Natural killer cell (primary cell): ENCODE measurements around the gene SNTA1. TPM values are rescaled to one million over a fixed set of nuclear protein-coding genes. Genes with fewer than 3 reads are reported as not detected.

Source experiments
- ATAC-seq, 3 donors: fragments of 150-1000 bp in 2 of 3; fragments of 200-7000 bp in 1 of 3; cut with Tn5 transposase; 1 replicate in 1 of 3; 2 replicates in 2 of 3; pipeline ENCODE4 v1.10.0; 2021; ENCODE audit warnings: mild to moderate bottlenecking in 2 of 3, moderate library complexity in 2 of 3
- DNase-seq, 2 donors: peaks; one replicate each; pipeline versions ENCODE4 v3.0.0 to v3.0.0-alpha.2; 2013 to 2021; ENCODE audit warnings: mixed read lengths in 1 of 2
- H3K27ac ChIP-seq: one replicate; pipeline ENCODE4 v1.5.1; 2013; ENCODE audit warnings: mild to moderate bottlenecking, low read length
- H3K27me3 ChIP-seq: one replicate; pipeline ENCODE4 v1.6.1; 2013; ENCODE audit warnings: low read length; ENCODE audit not compliant: control insufficient read depth, insufficient read depth
- H3K36me3 ChIP-seq: one replicate; pipeline ENCODE4 v1.6.1; 2013; ENCODE audit warnings: low read length; ENCODE audit not compliant: control insufficient read depth, insufficient read depth
- H3K4me1 ChIP-seq: one replicate; pipeline ENCODE4 v1.6.1; 2013; ENCODE audit warnings: low read length; ENCODE audit not compliant: control insufficient read depth, insufficient read depth
- H3K4me3 ChIP-seq: one replicate; pipeline ENCODE4 v1.5.1; 2013; ENCODE audit warnings: low read length
- H3K9me3 ChIP-seq: one replicate; pipeline ENCODE4 v1.6.1; 2013; ENCODE audit warnings: low read length; ENCODE audit not compliant: control insufficient read depth, insufficient read depth
- H3K27ac Mint-ChIP-seq, 2 donors: one replicate each; pipeline ENCODE4 v1.8.0; 2022; ENCODE audit warnings: mild to moderate bottlenecking in 2 of 2, mixed read lengths in 2 of 2, moderate library complexity in 1 of 2
- H3K27me3 Mint-ChIP-seq, 2 donors: one replicate each; pipeline ENCODE4 v1.8.0; 2022; ENCODE audit warnings: low read depth in 2 of 2, mixed read lengths in 2 of 2
- H3K36me3 Mint-ChIP-seq: one replicate; pipeline ENCODE4 v1.8.0; 2022; ENCODE audit warnings: mixed read lengths
- H3K4me1 Mint-ChIP-seq, 2 donors: one replicate each; pipeline ENCODE4 v1.8.0; 2022; ENCODE audit warnings: mixed read lengths in 2 of 2
- H3K4me3 Mint-ChIP-seq: one replicate; pipeline ENCODE4 v1.8.0; 2022; ENCODE audit warnings: mild to moderate bottlenecking, moderate library complexity, mixed read lengths
- H3K9me3 Mint-ChIP-seq, 2 donors: one replicate each; pipeline ENCODE4 v1.8.0; 2022; ENCODE audit warnings: mixed read lengths in 2 of 2
- CTCF ChIP-seq: fragments of 200-600 bp; IDR thresholded peaks from one replicate; pipeline ENCODE4 v1.8.0; 2022; ENCODE audit warnings: antibody characterized with exemption
- WGBS: methylation state at CpG from one replicate; pipeline ENCODE4 v1.1.7; 2013; ENCODE audit warnings: missing lambda C conversion rate; ENCODE audit not compliant: insufficient coverage; 5-methylcytosine and 5-hydroxymethylcytosine counted together
- intact Hi-C: fragments of 100-400 bp; cut with micrococcal nuclease; formaldehyde crosslinking; loops from one replicate; pipeline ENCODE4 v1.14.2; 2022
- total RNA-seq, 4 donors: library from RNA; stranded (reverse); fragments of 120-200 nt in 1 of 4; gene quantifications; one replicate each; pipeline versions ENCODE4 v1.2.3 to v1.2.4, GENCODE V29; 2013 to 2022

The SNTA1 gene
- total RNA-seq, 3 donors from 2014 or later (not counting 1 experiment from before 2014, with no cell fraction given) = 1.2 to 2.4 (median 1.8) TPM

DNA sequence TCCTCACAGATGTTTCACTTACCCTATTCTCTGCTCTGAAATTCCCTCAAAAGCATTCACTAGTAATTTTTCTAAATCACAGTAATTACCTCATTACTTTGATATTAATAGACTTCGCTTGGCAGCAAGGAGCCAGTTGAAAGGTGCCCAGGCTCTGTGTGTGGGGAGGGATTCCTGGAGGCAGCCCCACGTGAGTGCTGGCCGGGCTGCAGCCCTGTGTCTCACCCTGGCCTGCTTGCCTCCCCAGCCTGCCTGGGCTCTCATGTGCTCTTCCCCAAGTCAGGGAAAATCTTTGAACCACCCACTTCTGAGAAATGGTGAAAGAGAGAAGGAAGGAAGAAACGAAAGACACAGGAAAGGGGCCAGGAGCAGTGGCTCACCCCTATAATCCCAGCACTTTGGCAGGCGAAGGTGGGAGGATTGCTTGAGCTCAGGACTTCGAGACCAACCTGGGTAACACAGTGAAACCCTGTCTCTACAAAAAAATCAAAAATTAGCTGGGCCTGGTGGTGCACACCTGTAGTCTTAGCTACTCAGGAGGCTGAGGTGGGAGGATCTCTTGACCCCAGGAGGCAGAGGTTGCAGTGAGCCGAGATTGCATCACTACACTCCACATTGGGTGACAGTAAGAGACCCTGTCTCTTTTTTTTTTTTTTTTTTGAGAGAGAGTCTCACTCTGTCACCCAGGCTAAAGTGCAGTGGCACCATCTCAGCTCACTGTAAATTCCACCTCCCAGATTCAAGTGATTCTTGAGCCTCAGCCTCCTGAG, 20.0 kb upstream of the SNTA1 start:
- H3K9me3 Mint-ChIP-seq = no peaks in the 10 kb centered on the region
- H3K36me3 Mint-ChIP-seq = no peaks in the 10 kb centered on the region
- no peak overlapping the region for H3K27ac ChIP-seq
- 92% methylated on average over 7 of the region's 7 CpGs for WGBS
- ATAC-seq = no peak
- H3K27ac Mint-ChIP-seq = no peak overlapping the region
- H3K4me3 Mint-ChIP-seq = no peak overlapping the region
- DNase-seq = no peak
- intact Hi-C loops = no loop called here
- H3K9me3 ChIP-seq = no peaks in the 10 kb centered on the region
- no peak overlapping the region for H3K4me3 ChIP-seq
- no peaks in the 10 kb centered on the region for H3K27me3 Mint-ChIP-seq
- TF ChIP-seq CTCF = no peak
- H3K4me1 ChIP-seq = peaks cover 5% of the 10 kb centered on the region
- no peaks in the 10 kb centered on the region for H3K4me1 Mint-ChIP-seq
- no peaks in the 10 kb centered on the region for H3K27me3 ChIP-seq
- H3K36me3 ChIP-seq = no peaks in the 10 kb centered on the region

- Histone ChIP-seq H3K27me3 (no peaks in the 10 kb centered on the region), H3K4me3 (no peak overlapping the region), H3K27ac (no peak overlapping the region), H3K4me1 (peaks cover 4% of the 10 kb centered on the region), H3K36me3 (no peaks in the 10 kb centered on the region), H3K9me3 (no peaks in the 10 kb centered on the region)
- Mint-ChIP-seq H3K36me3 (no peaks in the 10 kb centered on the region), H3K4me3 (no peak overlapping the region), H3K9me3 (no peaks in the 10 kb centered on the region), H3K4me1 (no peaks in the 10 kb centered on the region), H3K27ac (no peak overlapping the region), H3K27me3 (no peaks in the 10 kb centered on the region)
- TF ChIP-seq CTCF = no peak
- WGBS = 87% methylated on average over 5 of the region's 5 CpGs
- intact Hi-C loops = no loop called here
- no peak for DNase-seq
- no peak for ATAC-seq
Observed at GRCh38 chr20:33460711-33461110, 17.1 kb upstream of the SNTA1 start.

DNA sequence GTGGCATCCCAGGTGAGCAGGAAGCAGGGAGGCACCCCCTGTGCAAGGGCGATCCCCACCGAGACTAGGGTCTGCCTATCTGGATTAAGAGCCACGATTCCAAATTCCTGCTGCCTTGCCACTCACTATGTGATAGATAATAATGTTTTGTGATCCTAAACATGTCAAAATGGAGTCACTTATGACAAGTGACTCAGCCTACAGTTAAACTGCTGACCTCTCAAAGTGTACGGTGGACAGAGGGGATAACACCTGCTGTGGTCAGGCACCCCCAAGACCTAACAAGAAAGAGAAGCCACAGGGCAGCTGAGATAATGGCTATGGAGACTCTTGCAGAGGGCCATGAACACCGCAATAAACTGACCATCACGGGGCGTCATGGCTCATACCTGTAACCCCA, 16.0 kb upstream of the SNTA1 start:
- TF ChIP-seq CTCF = no peak

More for the DNA sequence above, 16.0 kb upstream of the SNTA1 start:
- no peak overlapping the region for H3K27ac ChIP-seq
- no peak overlapping the region for H3K4me3 Mint-ChIP-seq
- H3K4me1 ChIP-seq = no peaks in the 10 kb centered on the region
- H3K36me3 ChIP-seq = no peaks in the 10 kb centered on the region
- no peaks in the 10 kb centered on the region for H3K4me1 Mint-ChIP-seq
- H3K27ac Mint-ChIP-seq = no peak overlapping the region
- H3K27me3 Mint-ChIP-seq = no peaks in the 10 kb centered on the region
- H3K9me3 ChIP-seq = no peaks in the 10 kb centered on the region
- no peak overlapping the region for H3K4me3 ChIP-seq
- H3K9me3 Mint-ChIP-seq = no peaks in the 10 kb centered on the region
- intact Hi-C loops = no loop called here
- 94% methylated on average over 7 of the region's 7 CpGs for WGBS
- ATAC-seq = no peak
- no peak for DNase-seq
- H3K27me3 ChIP-seq = no peaks in the 10 kb centered on the region
- no peaks in the 10 kb centered on the region for H3K36me3 Mint-ChIP-seq
